Measurements from ENCODE around the gene SQOR.
A peak's percentile ranks its signal among the peaks of the same experiment; 100 is the strongest.

The SQOR gene

GRCh38 chr15:45631776-45632175 is 3.1 kb upstream of the SQOR start:
- no CpG with 5 or more reads among the region's 2 CpGs for WGBS, 2 donors (ENCODE audit: extremely low coverage in 2 of 2, insufficient read length in 2 of 2, insufficient replicate concordance in 1 of 2)
- Histone ChIP-seq H3K9ac (ENCODE audit: low read depth, low read length, poor library complexity) (no peak overlapping the region), H2BK15ac (ENCODE audit: low read length) (no peak overlapping the region), H3K4ac (ENCODE audit: low read length) (no peak overlapping the region), H3K27ac (replicated peaks; ENCODE audit: low read length) (no peak overlapping the region), H3K4me2 (ENCODE audit: insufficient read depth, low read length, poor library complexity, severe bottlenecking) (no peak overlapping the region), H2AK5ac (ENCODE audit: low read depth, low read length) (no peak overlapping the region), H2AFZ (ENCODE audit: low read length) (no peak overlapping the region), H2BK12ac (ENCODE audit: low read length) (no peak overlapping the region), H4K91ac (ENCODE audit: low read depth, low read length, poor library complexity) (no peak overlapping the region), H3K18ac (ENCODE audit: low read length) (no peak overlapping the region), H3K4me1 (ENCODE audit: control insufficient read depth in 2 of 2, insufficient read depth in 1 of 2, low read depth in 1 of 2, low read length in 2 of 2) (peaks cover 0 to 5% of the 10 kb centered on the region in 2 donors), H4K8ac (ENCODE audit: low read depth, low read length) (no peak overlapping the region), H3K79me1 (ENCODE audit: low read depth, low read length) (no peaks in the 10 kb centered on the region), H3K36me3 (replicated peaks in 1 of 2; ENCODE audit: control insufficient read depth in 2 of 2, insufficient read depth in 2 of 2, low read length in 2 of 2) (no peaks in the 10 kb centered on the region), H2BK120ac (ENCODE audit: low read depth, low read length) (no peak overlapping the region), H3K9me3 (replicated peaks in 1 of 2; ENCODE audit: control insufficient read depth in 2 of 2, insufficient read depth in 1 of 2, low read depth in 1 of 2, low read length in 2 of 2) (peaks cover 0 to 4% of the 10 kb centered on the region in 2 donors), H3K23ac (ENCODE audit: low read depth, low read length, poor library complexity) (no peak overlapping the region), H3K4me3 (ENCODE audit: low read length in 2 of 2) (no peak overlapping the region), H3K27me3 (ENCODE audit: control insufficient read depth in 3 of 3, insufficient read depth in 3 of 3, low read depth in 1 of 3, low read length in 3 of 3) (peaks cover 0 to 27% (median 15%) of the 10 kb centered on the region in 3 experiments), H3K14ac (ENCODE audit: low read length) (no peak overlapping the region), H2BK5ac (ENCODE audit: low read length) (no peak overlapping the region)
- no peak for DNase-seq (ENCODE audit: low spot score)

DNA sequence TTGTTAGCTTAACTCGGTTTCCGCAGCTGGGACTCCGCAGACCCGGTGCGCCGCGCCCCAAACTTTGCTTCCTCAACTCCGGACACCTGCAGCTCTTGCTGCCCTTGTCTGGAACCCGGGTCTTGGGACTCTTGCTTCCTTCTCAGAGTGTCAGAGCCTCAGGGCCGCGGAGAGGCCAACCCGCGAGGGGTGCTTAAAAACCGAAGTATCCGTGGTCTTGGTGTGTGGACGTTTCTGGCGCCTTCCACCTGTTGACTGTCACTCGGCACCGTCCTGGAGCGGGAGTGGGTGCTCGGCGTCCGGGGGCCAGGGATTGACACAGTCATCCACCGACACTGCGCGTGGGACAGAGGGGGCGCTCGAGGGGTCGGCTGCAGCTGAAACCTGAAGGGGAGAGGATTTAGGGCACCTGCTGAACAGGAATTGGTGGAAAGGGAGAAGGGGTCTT is 386 bp downstream of the SQOR start:
- peak; percentile 20 for DNase-seq (ENCODE audit: low spot score)
- no peaks in the 10 kb centered on the region for H3K36me3 ChIP-seq (replicated peaks in 1 of 2; ENCODE audit: control insufficient read depth in 2 of 2, insufficient read depth in 2 of 2, low read length in 2 of 2)
- no peak overlapping the region for H2BK12ac ChIP-seq (ENCODE audit: low read length)
- no peak overlapping the region for H2BK120ac ChIP-seq (ENCODE audit: low read depth, low read length)
- peak overlapping the region; percentile 46 to 77 for H3K4me3 ChIP-seq (ENCODE audit: low read length in 2 of 2)
- H4K8ac ChIP-seq (ENCODE audit: low read depth, low read length) = no peak overlapping the region
- H3K9me3 ChIP-seq (replicated peaks in 1 of 2; ENCODE audit: control insufficient read depth in 2 of 2, insufficient read depth in 1 of 2, low read depth in 1 of 2, low read length in 2 of 2) = no peaks in the 10 kb centered on the region
- no peak overlapping the region for H2AK5ac ChIP-seq (ENCODE audit: low read depth, low read length)
- H3K4me1 ChIP-seq (ENCODE audit: control insufficient read depth in 2 of 2, insufficient read depth in 1 of 2, low read depth in 1 of 2, low read length in 2 of 2) = peaks cover 0 to 5% of the 10 kb centered on the region in 2 donors
- no peak overlapping the region for H3K27ac ChIP-seq (replicated peaks; ENCODE audit: low read length)
- peak overlapping the region; percentile 11 for H3K18ac ChIP-seq (ENCODE audit: low read length)
- H3K9ac ChIP-seq (ENCODE audit: low read depth, low read length, poor library complexity) = peak overlapping the region; percentile 85
- H2BK15ac ChIP-seq (ENCODE audit: low read length) = no peak overlapping the region
- H3K14ac ChIP-seq (ENCODE audit: low read length) = no peak overlapping the region
- no peak overlapping the region for H4K91ac ChIP-seq (ENCODE audit: low read depth, low read length, poor library complexity)
- H3K79me1 ChIP-seq (ENCODE audit: low read depth, low read length) = no peaks in the 10 kb centered on the region
- no peak overlapping the region for H3K4ac ChIP-seq (ENCODE audit: low read length)
- no peak overlapping the region for H3K23ac ChIP-seq (ENCODE audit: low read depth, low read length, poor library complexity)
- H2BK5ac ChIP-seq (ENCODE audit: low read length) = no peak overlapping the region
- H2AFZ ChIP-seq (ENCODE audit: low read length) = peak overlapping the region; percentile 98
- peak overlapping the region; percentile 96 for H3K4me2 ChIP-seq (ENCODE audit: insufficient read depth, low read length, poor library complexity, severe bottlenecking)
- no CpG with 5 or more reads among the region's 29 CpGs for WGBS, 2 donors (ENCODE audit: extremely low coverage in 2 of 2, insufficient read length in 2 of 2, insufficient replicate concordance in 1 of 2)
- peaks cover 0 to 36% (median 15%) of the 10 kb centered on the region in 3 experiments for H3K27me3 ChIP-seq (ENCODE audit: control insufficient read depth in 3 of 3, insufficient read depth in 3 of 3, low read depth in 1 of 3, low read length in 3 of 3)

DNA sequence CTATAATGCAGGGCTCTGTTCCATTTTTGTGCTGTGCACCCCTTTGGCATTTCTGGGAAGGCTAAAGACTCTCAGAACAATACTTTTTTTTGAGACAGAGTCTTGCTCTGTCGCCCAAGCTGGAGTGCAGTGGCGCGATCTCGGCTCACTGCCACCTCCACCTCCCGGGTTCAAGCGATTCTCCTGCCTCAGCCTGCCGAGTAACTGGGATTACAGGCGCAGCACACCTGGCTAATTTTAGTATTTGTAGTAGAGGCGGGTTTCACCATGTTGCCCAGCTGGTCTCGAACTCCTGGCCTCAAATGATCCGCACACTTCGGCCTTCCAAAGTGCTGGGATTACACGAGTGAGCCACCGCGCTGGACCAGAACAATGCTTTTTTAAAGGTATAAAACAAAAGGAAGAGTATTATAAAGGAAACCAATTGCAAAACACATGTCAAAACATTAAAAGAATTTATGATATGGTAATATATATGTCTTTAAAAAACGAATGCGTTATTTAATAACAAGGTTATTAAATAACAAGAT is 999 bp downstream of the SQOR start:
- H3K27ac ChIP-seq (replicated peaks; ENCODE audit: low read length) = no peak overlapping the region
- H3K9me3 ChIP-seq (replicated peaks in 1 of 2; ENCODE audit: control insufficient read depth in 2 of 2, insufficient read depth in 1 of 2, low read depth in 1 of 2, low read length in 2 of 2) = no peaks in the 10 kb centered on the region
- no peak overlapping the region for H2BK120ac ChIP-seq (ENCODE audit: low read depth, low read length)
- no peak overlapping the region for H2AFZ ChIP-seq (ENCODE audit: low read length)
- H3K9ac ChIP-seq (ENCODE audit: low read depth, low read length, poor library complexity) = no peak overlapping the region
- no peak overlapping the region for H3K23ac ChIP-seq (ENCODE audit: low read depth, low read length, poor library complexity)
- no peak overlapping the region for H4K8ac ChIP-seq (ENCODE audit: low read depth, low read length)
- no peak overlapping the region for H2AK5ac ChIP-seq (ENCODE audit: low read depth, low read length)
- H3K36me3 ChIP-seq (replicated peaks in 1 of 2; ENCODE audit: control insufficient read depth in 2 of 2, insufficient read depth in 2 of 2, low read length in 2 of 2) = no peaks in the 10 kb centered on the region
- H3K79me1 ChIP-seq (ENCODE audit: low read depth, low read length) = no peaks in the 10 kb centered on the region
- no CpG with 5 or more reads among the region's 17 CpGs for WGBS, 2 donors (ENCODE audit: extremely low coverage in 2 of 2, insufficient read length in 2 of 2, insufficient replicate concordance in 1 of 2)
- peak overlapping the region; percentile 96 for H3K4me2 ChIP-seq (ENCODE audit: insufficient read depth, low read length, poor library complexity, severe bottlenecking)
- H2BK5ac ChIP-seq (ENCODE audit: low read length) = no peak overlapping the region
- no peak overlapping the region for H3K4ac ChIP-seq (ENCODE audit: low read length)
- no peak overlapping the region for H2BK12ac ChIP-seq (ENCODE audit: low read length)
- H4K91ac ChIP-seq (ENCODE audit: low read depth, low read length, poor library complexity) = no peak overlapping the region
- no peak overlapping the region for H2BK15ac ChIP-seq (ENCODE audit: low read length)
- no peak overlapping the region for H3K14ac ChIP-seq (ENCODE audit: low read length)
- H3K4me1 ChIP-seq (ENCODE audit: control insufficient read depth in 2 of 2, insufficient read depth in 1 of 2, low read depth in 1 of 2, low read length in 2 of 2) = peaks cover 0 to 5% of the 10 kb centered on the region in 2 donors
- peaks cover 0 to 36% (median 15%) of the 10 kb centered on the region in 3 experiments for H3K27me3 ChIP-seq (ENCODE audit: control insufficient read depth in 3 of 3, insufficient read depth in 3 of 3, low read depth in 1 of 3, low read length in 3 of 3)
- H3K18ac ChIP-seq (ENCODE audit: low read length) = no peak overlapping the region
- no peak for DNase-seq (ENCODE audit: low spot score)
- H3K4me3 ChIP-seq (ENCODE audit: low read length in 2 of 2) = no peak overlapping the region

DNA sequence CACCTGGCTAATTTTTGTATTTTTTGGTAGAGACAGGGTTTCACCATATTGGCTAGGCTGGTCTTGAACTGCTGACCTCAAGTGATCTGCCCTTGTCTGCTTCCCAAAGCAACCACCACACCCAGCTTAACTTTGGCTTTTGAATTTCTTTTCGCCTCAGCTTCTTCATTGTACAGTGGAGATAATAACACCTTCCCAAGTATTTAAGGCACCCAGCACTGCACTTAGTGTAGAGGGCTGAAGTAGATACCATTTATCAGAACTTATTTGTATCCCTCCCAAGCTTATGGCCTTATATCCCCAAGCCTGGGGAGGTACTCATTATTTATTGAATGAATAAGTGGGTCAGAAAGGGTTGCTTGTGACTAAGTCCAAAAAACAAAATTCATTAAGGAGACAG is 2.3 kb downstream of the SQOR start:
- H3K27ac ChIP-seq (replicated peaks; ENCODE audit: low read length) = no peak overlapping the region
- H2BK120ac ChIP-seq (ENCODE audit: low read depth, low read length) = no peak overlapping the region
- no peak overlapping the region for H3K4me2 ChIP-seq (ENCODE audit: insufficient read depth, low read length, poor library complexity, severe bottlenecking)
- no peak overlapping the region for H4K91ac ChIP-seq (ENCODE audit: low read depth, low read length, poor library complexity)
- no peak overlapping the region for H3K4me3 ChIP-seq (ENCODE audit: low read length in 2 of 2)
- H3K18ac ChIP-seq (ENCODE audit: low read length) = no peak overlapping the region
- no peak overlapping the region for H2BK5ac ChIP-seq (ENCODE audit: low read length)
- H2BK12ac ChIP-seq (ENCODE audit: low read length) = no peak overlapping the region
- no peaks in the 10 kb centered on the region for H3K9me3 ChIP-seq (replicated peaks in 1 of 2; ENCODE audit: control insufficient read depth in 2 of 2, insufficient read depth in 1 of 2, low read depth in 1 of 2, low read length in 2 of 2)
- peaks cover 0 to 38% (median 15%) of the 10 kb centered on the region in 3 experiments for H3K27me3 ChIP-seq (ENCODE audit: control insufficient read depth in 3 of 3, insufficient read depth in 3 of 3, low read depth in 1 of 3, low read length in 3 of 3)
- H3K4me1 ChIP-seq (ENCODE audit: control insufficient read depth in 2 of 2, insufficient read depth in 1 of 2, low read depth in 1 of 2, low read length in 2 of 2) = peaks cover 0 to 5% of the 10 kb centered on the region in 2 donors
- H3K23ac ChIP-seq (ENCODE audit: low read depth, low read length, poor library complexity) = no peak overlapping the region
- H3K36me3 ChIP-seq (replicated peaks in 1 of 2; ENCODE audit: control insufficient read depth in 2 of 2, insufficient read depth in 2 of 2, low read length in 2 of 2) = no peaks in the 10 kb centered on the region
- H3K14ac ChIP-seq (ENCODE audit: low read length) = no peak overlapping the region
- H3K4ac ChIP-seq (ENCODE audit: low read length) = no peak overlapping the region
- H4K8ac ChIP-seq (ENCODE audit: low read depth, low read length) = no peak overlapping the region
- no CpG with 5 or more reads among the region's 1 CpG for WGBS, 2 donors (ENCODE audit: extremely low coverage in 2 of 2, insufficient read length in 2 of 2, insufficient replicate concordance in 1 of 2)
- no peak overlapping the region for H3K9ac ChIP-seq (ENCODE audit: low read depth, low read length, poor library complexity)
- H2AK5ac ChIP-seq (ENCODE audit: low read depth, low read length) = no peak overlapping the region
- DNase-seq (ENCODE audit: low spot score) = no peak
- H3K79me1 ChIP-seq (ENCODE audit: low read depth, low read length) = no peaks in the 10 kb centered on the region
- peak overlapping the region; percentile 85 for H2AFZ ChIP-seq (ENCODE audit: low read length)
- no peak overlapping the region for H2BK15ac ChIP-seq (ENCODE audit: low read length)

Measured in neuronal stem cell (in vitro differentiated cells).